22Rv1 (cell line): ENCODE data around the gene SLC9A7.

Experiments
- ZFX ChIP-seq: fragments of 450-650 bp; IDR thresholded peaks from 2 replicates; pipeline ENCODE4 v1.6.1; 2017; ENCODE audit warnings: antibody characterized with exemption, borderline replicate concordance
- TF ChIP-seq, protein P1 (sequence below): fragments of 450-650 bp; IDR thresholded peaks from 2 replicates; pipeline ENCODE4 v1.5.1; 2017; ENCODE audit warnings: mild to moderate bottlenecking

DNA sequence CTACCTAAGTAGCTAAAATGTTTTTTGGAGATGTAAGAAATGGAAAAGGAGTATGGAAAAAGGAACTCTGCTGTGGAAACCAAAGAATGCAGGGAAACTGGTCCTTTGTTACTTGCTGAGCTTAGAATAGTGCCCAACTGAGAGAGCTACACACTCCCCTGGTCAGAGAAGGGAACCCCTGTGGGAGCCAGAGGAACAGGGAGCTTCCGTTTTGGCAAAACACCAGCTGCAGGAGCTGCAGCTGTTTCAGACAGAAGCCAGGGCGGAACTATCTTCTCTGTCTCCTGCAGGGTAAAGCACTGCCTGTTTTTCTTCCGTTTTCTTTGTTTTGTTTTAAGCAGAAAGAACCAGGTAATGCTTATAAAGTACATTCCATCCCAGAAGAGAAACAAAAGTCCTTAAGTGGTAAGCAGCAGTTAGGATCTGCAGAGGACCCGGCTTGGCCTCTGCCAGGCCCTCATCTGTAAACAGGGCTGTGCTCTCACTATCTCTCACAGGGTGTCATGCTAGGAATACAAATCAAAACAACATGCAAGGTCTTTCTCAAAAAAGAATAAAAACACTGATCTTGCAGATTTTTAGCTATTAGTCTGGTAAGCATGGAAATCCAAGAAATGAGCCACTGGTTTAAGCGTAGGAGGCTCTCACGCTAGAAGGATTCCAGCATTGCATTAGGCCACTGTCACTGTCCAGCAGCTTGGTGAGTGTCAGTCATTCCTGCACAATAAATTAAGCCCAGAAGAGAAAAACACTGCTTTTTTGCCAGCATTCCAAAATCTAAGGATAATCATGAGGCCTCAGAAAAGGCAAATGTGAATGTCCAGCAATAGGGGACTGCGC lies 109.3 kb downstream of the SLC9A7 start:
- TF ChIP-seq, protein P1, sequence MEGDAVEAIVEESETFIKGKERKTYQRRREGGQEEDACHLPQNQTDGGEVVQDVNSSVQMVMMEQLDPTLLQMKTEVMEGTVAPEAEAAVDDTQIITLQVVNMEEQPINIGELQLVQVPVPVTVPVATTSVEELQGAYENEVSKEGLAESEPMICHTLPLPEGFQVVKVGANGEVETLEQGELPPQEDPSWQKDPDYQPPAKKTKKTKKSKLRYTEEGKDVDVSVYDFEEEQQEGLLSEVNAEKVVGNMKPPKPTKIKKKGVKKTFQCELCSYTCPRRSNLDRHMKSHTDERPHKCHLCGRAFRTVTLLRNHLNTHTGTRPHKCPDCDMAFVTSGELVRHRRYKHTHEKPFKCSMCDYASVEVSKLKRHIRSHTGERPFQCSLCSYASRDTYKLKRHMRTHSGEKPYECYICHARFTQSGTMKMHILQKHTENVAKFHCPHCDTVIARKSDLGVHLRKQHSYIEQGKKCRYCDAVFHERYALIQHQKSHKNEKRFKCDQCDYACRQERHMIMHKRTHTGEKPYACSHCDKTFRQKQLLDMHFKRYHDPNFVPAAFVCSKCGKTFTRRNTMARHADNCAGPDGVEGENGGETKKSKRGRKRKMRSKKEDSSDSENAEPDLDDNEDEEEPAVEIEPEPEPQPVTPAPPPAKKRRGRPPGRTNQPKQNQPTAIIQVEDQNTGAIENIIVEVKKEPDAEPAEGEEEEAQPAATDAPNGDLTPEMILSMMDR: no peak
- no peak for TF ChIP-seq ZFX
